ENCODE measurements around the gene PLCB4.

The PLCB4 gene

DNA sequence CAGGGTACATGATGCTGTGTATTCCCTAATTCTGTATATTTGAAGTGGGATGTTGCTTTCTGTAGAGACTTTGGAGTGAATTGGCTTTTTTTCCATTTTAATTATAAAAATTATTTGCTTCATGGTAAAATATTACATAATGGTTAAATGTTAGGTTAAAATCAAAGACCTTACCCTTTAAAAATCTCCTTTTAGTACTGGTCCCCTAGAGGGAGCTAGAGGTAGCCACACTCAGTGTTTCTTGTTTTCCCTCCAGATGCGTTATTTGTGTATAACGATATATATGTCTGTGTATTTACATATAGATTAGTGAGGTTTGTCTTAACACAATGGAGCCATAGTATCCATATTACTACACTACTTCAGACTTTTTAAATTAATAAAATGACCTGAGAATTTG is 146.7 kb downstream of the PLCB4 start:
- no peak overlapping the region for H3K4me3 ChIP-seq (ENCODE audit: low read length)
- DNase-seq (ENCODE audit: low read depth) = peak; percentile 21
- TF ChIP-seq, protein P1, sequence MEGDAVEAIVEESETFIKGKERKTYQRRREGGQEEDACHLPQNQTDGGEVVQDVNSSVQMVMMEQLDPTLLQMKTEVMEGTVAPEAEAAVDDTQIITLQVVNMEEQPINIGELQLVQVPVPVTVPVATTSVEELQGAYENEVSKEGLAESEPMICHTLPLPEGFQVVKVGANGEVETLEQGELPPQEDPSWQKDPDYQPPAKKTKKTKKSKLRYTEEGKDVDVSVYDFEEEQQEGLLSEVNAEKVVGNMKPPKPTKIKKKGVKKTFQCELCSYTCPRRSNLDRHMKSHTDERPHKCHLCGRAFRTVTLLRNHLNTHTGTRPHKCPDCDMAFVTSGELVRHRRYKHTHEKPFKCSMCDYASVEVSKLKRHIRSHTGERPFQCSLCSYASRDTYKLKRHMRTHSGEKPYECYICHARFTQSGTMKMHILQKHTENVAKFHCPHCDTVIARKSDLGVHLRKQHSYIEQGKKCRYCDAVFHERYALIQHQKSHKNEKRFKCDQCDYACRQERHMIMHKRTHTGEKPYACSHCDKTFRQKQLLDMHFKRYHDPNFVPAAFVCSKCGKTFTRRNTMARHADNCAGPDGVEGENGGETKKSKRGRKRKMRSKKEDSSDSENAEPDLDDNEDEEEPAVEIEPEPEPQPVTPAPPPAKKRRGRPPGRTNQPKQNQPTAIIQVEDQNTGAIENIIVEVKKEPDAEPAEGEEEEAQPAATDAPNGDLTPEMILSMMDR (IDR thresholded peaks at IDR 0.05; ENCODE audit: insufficient read depth, low read depth, low read length, missing control alignments) = peak; percentile 47

DNA sequence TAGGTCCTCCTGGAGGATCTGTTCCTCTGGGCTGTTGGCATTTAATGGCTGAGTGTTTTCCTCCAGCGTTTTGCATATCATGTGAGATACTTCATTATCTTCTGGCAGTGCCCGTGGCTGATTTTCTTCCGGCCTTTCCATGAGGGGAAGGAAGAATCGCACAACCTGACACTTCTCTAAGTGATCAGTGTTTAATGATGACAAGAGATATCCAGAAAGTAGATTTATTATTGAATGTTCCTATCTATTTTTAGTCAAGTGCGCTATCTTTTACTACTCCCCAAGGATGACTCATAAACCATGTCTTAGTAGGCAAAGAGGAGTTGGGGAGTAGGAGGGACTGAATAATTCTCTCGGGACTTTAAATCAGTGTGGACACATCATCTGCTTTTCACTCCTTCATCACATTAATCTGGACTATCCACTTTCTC is 149.7 kb downstream of the PLCB4 start:
- DNase-seq (ENCODE audit: low read depth) = no peak
- H3K4me3 ChIP-seq (ENCODE audit: low read length) = no peak overlapping the region
- TF ChIP-seq, protein P1 (IDR thresholded peaks at IDR 0.05; ENCODE audit: insufficient read depth, low read depth, low read length, missing control alignments) = no peak

DNA sequence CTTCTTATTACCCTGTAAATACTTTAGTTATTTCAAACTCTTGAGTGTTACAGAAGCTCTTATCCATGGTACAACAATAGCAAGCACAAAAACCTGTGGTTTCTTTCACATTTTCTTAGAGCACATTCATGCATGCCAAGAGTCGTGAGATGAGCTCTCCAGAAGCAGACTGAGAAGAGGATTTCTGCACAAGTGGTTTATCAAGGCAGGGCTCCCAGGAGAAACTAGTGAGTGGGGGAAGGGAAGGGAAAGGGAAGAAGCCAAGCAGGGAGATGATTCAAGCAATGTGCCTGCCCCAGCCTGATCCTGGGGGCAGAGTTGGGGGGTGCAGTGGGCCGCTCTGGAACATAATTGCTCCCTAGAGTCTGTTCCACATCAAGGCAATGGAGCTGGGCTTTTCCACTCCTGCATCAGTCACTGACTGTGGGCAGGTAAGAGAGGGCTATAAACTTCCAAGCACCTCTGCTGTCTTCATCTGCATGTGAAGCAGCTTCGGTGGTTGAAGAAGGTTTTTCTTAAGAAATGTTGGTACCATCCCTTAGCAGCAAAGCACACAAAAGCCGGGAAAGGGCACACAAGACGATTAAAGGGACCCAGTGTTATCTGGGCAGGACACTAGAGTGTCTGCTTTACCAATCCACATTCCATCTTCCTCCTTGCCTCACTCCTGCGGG is 152.1 kb downstream of the PLCB4 start:
- TF ChIP-seq, protein P1 (IDR thresholded peaks at IDR 0.05; ENCODE audit: insufficient read depth, low read depth, low read length, missing control alignments) = no peak
- no peak for DNase-seq (ENCODE audit: low read depth)
- H3K4me3 ChIP-seq (ENCODE audit: low read length) = no peak overlapping the region

DNA sequence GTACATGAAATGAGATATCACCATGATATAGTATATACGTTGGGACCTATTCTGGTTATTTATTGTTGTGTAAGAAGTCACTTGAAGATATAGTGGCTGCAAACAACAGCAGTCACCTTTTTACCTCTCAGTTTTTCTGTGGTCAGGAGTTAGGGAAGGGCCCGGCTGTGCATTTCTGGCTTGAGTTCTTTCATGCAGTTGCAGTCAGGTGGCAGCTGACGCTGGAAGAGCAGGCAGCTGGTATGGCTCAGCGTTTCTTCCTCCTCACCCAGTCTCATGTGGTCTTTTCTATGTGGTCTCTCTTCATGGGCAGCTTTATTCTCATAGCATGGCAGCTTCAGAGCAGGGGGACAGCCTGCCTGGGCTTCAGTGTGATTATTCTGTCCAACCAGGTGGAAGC is 154.4 kb downstream of the PLCB4 start:
- TF ChIP-seq, protein P1 (IDR thresholded peaks at IDR 0.05; ENCODE audit: insufficient read depth, low read depth, low read length, missing control alignments) = no peak
- DNase-seq (ENCODE audit: low read depth) = no peak
- no peak overlapping the region for H3K4me3 ChIP-seq (ENCODE audit: low read length)

DNA sequence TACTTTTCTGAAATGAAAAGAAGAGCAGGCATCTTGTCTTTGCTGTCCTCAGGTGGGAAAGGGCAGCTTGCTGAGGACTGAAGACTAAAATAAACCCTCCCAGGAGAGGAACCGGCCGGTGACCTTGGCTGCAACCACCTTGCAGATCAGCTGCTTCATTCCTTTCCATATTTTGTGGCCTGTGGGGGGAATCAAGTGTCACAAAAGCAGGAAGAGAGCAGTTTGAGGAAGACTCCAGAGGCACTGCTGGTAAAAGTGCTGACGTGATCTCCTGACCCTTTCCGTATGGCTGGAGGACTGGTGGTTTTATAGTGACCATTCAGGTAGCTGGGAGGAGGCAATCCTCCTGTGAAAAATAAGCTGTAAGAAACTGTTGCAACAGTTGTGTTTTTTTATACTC is 157.0 kb downstream of the PLCB4 start:
- no peak overlapping the region for H3K4me3 ChIP-seq (ENCODE audit: low read length)

DNA sequence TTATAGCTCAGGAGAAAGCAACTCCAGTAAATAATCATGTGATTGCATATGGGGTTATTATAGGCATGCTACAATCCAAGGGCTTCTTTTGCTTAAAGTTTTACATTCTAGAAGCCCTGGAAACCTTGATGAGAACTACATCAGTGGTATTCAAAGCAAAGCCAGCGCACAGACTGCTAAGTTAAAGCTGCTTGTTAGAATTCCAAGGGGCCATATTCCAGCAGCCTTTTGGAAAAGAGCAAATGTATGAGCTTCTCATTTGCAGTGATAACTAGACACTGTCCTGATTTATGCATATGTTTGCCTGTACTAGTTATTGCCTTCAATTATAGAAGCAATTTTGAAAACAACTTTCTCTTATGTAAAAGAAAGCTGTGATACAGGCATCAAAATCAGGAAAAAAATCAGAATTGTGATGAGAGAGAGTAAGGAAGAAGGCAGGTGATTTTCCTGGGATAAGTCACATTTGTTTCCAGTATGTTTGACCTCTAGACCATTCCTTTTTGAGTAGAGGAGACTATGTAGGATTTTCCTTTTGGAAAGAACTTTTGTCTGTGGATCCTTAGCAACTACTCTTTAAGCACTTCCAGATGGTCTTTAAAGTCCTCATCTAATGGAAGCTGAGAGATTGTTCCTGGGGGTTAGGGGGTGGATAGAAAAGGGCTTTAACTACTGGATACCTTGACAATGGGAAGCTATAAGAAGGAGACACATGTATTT is 159.2 kb downstream of the PLCB4 start:
- TF ChIP-seq, protein P1 (IDR thresholded peaks at IDR 0.05; ENCODE audit: insufficient read depth, low read depth, low read length, missing control alignments) = no peak
- DNase-seq (ENCODE audit: low read depth) = no peak
- no peak overlapping the region for H3K4me3 ChIP-seq (ENCODE audit: low read length)

More for the DNA sequence above, 157.0 kb downstream of the PLCB4 start:
- TF ChIP-seq, protein P1 (IDR thresholded peaks at IDR 0.05; ENCODE audit: insufficient read depth, low read depth, low read length, missing control alignments) = no peak
- no peak for DNase-seq (ENCODE audit: low read depth)
